Lung microvascular endothelial cell (primary cell): Measurements from ENCODE around the gene LGR6. TPM values are rescaled to one million over a fixed set of nuclear protein-coding genes. Genes with fewer than 3 reads are reported as not detected.
"Not testable (repeated sequence)": the region's sequence is repeated elsewhere in the genome, so short reads cannot be mapped to it uniquely, and the experiment has no call there.

Source experiments
- DNase-seq, 2 donors: peaks; one replicate each; pipeline versions ENCODE4 v3.0.0 to v3.0.0-alpha.2; 2010; ENCODE audit warnings: low read depth in 2 of 2
- total RNA-seq: library from RNA; depleted of rRNA; stranded (reverse); fragments of >200 nt; gene quantifications from 2 replicates; pipeline ENCODE4 v1.2.1, GENCODE V29; 2014

LGR6 gene
- total RNA-seq, 1 donor from 2014 or later, result not detected

GRCh38 chr1:202173993-202174392, 19.6 kb upstream of the LGR6 start:
- DNase-seq, result no peak

GRCh38 chr1:202176949-202177927, 16.4 kb upstream of the LGR6 start:
- no peak for DNase-seq

GRCh38 chr1:202179828-202180750, 13.5 kb upstream of the LGR6 start:
- no peak for DNase-seq

GRCh38 chr1:202180751-202181139, 12.9 kb upstream of the LGR6 start:
- DNase-seq, result not testable (repeated sequence)

- DNase-seq, result no peak
These were observed 12.0 kb upstream of the LGR6 start for GRCh38 chr1:202181586-202181985.

GRCh38 chr1:202182040-202182877, 11.3 kb upstream of the LGR6 start:
- DNase-seq, result no peak

- peak; percentile 76 to 88 for DNase-seq
These were observed 8.7 kb upstream of the LGR6 start for GRCh38 chr1:202184750-202185460.

- no peak for DNase-seq
These were observed 7.3 kb upstream of the LGR6 start for GRCh38 chr1:202186327-202186726.

- DNase-seq, result no peak
These were observed 6.4 kb upstream of the LGR6 start for GRCh38 chr1:202187041-202187671.

- DNase-seq, result no peak
These were observed 5.7 kb upstream of the LGR6 start for GRCh38 chr1:202187697-202188407.

- peak; percentile 66 to 70 for DNase-seq
These were observed 4.4 kb upstream of the LGR6 start for GRCh38 chr1:202189001-202189790.

GRCh38 chr1:202189918-202190715, 3.5 kb upstream of the LGR6 start:
- peak; percentile 13 to 36 for DNase-seq

- not testable (repeated sequence) for DNase-seq
These were observed 2.2 kb upstream of the LGR6 start for GRCh38 chr1:202191391-202191790.

- DNase-seq, result peak; percentile 50 to 68
These were observed 607 bp upstream of the LGR6 start for GRCh38 chr1:202192770-202193613.

- DNase-seq, result no peak
These were observed 689 bp downstream of the LGR6 start for GRCh38 chr1:202194328-202194648.

GRCh38 chr1:202197653-202198365, 4.2 kb downstream of the LGR6 start:
- DNase-seq, result no peak
